Effector CD8-positive, alpha-beta T cell (primary cell): ENCODE measurements around the gene SMPD4.
"Not testable (repeated sequence)": the region's sequence is repeated elsewhere in the genome, so short reads cannot be mapped to it uniquely, and the experiment has no call there.

Experiments
- DNase-seq: peaks from one replicate; lab custom pipeline; 2025; lab: John Stamatoyannopoulos, UW

Gene SMPD4

GRCh38 chr2:130187859-130188792 lies 6.7 kb upstream of the SMPD4 start:
- not testable (repeated sequence) for DNase-seq

GRCh38 chr2:130187268-130187667 lies 5.9 kb upstream of the SMPD4 start:
- no peak for DNase-seq

DNA sequence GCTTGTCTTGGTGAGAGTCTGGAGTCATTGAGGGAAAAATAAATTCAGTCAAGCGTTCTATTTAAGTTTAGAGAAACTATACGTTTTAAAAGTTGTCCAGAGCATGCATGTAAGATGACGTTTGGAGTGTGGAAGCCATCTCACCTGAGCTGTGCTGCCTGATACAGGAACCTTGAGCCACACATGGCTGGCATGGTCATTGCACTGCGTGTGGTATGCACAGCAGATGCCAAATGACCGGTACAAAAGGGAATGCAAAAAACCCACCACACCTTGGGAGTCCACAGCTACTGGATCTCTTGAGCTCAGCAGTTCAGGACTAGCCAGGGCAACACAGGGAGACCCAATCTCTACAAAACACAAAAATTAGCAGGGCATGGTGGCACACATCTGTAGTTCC lies 5.0 kb upstream of the SMPD4 start:
- DNase-seq: no peak

- no peak for DNase-seq
Observed at GRCh38 chr2:130185896-130186295, 4.5 kb upstream of the SMPD4 start.

DNA sequence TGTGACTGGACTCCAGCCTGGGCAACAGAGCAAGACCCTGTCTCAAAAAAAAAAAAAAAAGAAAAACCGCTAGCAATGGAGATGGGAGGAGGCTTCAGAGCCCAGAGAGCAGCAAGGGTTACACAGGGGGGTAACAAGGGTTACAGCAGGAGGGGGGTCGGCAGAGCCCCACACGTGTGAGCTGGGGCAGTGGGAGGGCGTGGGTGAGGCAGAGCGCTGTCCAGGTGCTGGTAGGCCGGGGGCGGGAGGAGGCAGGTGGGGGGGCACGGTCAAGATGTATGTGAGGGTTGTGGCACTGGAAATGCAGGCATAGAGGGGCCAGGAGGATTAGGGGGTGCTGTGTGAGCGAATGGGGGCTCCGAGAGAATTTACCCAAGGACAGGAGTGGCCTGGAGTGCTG lies 4.0 kb upstream of the SMPD4 start:
- no peak for DNase-seq

DNA sequence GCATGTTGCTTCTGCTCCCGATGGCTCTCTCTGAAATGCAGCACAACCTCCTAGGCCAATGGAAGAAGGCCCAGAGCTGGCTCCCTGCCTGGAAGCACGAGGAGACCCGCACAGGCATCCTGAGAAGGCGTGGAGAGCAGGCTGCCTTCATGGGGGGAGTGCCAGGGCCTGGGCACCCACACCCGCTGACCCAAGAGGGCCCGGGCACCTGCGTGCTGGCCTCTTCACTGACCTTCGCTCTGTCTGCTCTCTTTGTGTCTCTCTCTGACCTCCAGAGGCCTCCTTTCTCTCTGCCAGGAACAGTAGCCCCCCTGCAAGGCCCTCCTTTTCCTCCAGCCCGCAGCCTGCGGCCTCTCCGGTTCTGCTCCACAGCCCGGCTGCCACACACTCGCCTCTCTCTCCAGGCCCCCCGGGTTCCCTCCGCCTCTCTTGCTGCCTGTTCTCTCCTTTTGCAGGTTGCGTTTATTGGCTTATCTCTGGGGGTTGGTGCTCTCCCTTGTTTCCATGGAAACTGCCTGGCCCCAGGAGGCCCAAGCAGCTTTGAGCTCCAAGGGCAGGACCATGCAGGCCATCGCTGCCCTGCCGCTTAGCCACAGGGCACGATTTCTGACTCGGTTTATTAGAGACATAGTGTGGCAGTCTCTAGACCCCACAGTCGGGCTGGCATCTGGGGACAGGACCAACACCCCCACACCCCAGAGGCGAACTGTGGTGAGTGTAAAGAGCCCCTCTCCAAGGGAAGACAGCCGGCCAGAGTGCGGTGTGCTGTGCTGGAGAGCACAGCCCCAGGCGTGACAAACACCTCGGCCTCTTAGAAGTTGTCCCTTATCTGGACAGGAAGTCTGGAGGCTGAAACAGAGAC lies 2.3 kb upstream of the SMPD4 start:
- DNase-seq: no peak

GRCh38 chr2:130182826-130183511 lies 1.6 kb upstream of the SMPD4 start:
- DNase-seq: not testable (repeated sequence)

DNA sequence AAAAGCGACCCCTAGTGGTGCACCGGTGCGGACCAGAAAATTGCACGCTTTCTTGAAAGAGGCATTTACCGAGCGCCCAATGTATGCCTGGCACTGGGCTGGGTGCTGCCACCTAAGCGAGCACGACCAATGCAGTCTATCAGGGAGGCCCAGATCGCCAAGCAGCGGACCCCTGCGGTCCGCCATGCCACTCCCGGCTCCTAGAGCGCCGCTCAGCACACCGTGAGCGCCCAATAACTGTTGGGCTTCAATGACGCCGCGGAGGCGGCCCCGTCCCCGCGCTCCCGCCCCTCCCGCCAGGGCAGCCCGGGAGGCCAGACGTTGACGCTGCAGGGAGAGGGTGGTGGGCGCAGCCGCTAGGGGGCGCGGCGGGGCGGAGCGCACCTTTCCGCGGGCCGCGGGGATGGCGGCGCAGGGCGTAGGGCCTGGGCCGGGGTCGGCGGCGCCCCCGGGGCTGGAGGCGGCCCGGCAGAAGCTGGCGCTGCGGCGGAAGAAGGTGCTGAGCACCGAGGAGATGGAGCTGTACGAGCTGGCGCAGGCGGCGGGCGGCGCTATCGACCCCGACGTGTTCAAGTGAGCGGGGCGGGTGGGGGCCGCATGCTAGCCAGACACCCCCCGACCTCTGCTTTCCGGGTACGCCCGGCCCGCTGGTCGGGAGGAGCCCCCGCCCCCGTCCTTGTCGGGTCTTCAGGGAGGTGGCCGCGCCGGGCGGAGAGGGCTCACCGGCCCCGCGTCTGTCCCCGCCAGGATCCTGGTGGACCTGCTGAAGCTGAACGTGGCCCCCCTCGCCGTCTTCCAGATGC lies 679 bp upstream of the SMPD4 start, which contains the start of gene MZT2B:
TSS of gene MZT2B (plus strand) at position 383 of the 803 bp plus-strand sequence. CDS start at position 404, 21 bp downstream.
- DNase-seq: peak; percentile 76

DNA sequence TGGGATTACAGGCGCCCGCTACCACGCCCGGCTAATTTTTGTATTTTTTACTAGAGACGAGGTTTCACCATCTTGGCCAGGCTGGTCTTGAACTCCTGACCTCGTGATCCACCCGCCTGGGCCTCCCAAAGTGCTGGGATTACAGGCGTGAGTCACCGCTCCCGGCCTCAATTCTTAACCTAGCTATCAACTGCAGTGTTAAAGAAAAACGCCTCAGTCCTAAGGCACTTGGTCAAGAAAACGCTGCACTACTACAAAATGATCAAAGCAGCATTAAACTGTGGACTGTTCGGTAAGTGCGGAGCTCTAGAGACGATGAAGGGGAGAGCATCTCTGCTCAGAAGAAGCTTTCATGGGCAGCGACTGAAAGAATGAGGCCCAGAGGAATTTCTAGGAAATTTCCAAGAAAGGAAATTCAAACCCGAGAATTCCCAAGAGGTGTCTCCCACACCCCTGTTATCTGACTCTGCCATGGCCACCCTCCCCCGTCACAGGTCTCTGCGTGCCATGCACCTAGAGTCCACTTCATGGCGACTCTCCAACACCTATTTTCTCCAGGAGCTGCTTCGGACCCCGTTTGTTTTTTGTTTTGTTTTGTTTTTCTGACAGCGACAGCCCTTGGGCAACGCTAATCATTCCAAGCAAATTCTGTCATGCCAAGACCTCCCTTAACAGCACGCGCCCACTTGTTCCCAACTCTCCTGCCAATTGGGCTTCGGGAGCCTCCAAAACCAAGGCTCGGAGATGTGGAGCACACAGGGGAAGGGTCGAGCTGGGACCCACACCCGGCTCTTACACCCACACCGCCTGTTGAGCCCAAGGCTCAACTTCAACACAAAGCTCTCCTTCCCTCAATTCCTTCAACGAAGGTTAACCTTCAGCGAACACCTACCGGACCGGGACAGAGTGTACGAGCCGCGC lies 738 bp downstream of the SMPD4 start:
- not testable (repeated sequence) for DNase-seq

DNA sequence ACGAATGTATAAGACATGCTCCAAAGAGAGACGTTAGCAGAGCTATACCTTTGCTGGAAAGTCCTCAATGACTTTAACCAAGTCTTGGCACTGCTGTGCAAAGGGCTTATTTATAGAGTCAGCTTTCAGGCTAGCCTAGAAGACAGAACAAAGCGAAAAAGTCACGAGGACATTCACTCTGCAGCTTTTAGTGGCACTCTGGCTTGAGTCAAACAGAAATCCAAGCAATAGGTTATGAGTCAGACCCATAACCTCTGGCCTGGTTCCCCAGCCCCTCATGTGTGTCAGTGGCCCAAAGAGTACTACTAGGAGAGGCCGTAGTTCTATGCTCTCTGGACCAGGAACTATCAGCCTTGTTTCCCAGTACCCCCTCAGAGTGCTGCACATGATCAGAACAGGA lies 6.5 kb downstream of the SMPD4 start:
- DNase-seq: not testable (repeated sequence)

DNA sequence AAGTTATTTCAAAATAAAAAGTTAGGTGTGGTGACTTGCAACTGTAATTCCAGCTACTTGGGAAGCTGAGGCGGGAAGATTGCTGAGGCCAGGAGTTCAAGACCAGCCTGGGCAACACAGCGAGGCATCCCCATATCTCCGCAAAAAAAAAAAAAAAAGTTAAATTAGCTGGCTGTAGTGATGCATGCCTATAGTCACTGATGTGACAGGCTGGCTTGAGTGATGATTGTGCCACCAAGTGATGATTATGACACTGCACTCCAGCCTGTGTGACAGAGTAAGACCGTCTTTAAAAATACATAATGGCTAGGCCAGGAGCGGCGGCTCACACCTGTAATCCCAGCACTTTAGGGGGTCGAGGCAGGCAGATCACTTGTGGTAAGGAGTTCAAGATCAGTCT lies 11.5 kb downstream of the SMPD4 start:
- DNase-seq: no peak

GRCh38 chr2:130169163-130169562 lies 12.2 kb downstream of the SMPD4 start:
- DNase-seq: not testable (repeated sequence)

- DNase-seq: not testable (repeated sequence)
Observed at GRCh38 chr2:130166611-130167010, 14.8 kb downstream of the SMPD4 start.

DNA sequence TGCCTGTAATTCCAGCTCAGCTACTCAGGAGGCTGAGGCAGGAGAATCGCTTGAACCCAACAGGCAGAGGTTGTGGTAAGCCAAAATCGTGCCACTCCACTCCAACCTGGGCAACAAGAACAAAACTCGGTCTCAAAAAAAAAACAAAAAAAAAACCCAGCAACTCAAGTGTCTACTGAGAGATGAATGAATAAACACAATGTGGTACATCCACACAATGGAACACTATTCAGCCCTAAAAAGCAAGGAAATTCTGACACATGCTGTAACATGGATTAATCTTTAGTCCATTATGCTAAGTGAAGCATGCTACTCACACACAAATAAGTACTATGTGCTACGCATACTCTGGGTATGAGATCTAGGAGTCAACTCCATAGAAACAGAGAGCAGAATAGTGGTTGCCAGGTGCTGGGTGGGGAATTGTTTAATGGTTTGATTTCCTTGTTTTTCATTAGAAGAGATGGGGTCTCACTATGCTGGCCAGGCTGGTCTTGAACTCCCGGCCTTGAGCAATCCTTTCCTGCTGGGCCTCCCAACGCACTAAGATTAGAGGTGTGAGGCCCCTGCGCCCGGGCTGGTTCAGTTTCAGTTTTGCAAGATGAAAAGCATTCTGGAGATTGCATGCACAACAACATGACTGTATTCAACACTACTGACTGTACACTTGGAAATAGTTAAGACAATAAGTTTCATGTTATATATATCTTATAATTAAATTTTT lies 15.9 kb downstream of the SMPD4 start:
- no peak for DNase-seq

DNA sequence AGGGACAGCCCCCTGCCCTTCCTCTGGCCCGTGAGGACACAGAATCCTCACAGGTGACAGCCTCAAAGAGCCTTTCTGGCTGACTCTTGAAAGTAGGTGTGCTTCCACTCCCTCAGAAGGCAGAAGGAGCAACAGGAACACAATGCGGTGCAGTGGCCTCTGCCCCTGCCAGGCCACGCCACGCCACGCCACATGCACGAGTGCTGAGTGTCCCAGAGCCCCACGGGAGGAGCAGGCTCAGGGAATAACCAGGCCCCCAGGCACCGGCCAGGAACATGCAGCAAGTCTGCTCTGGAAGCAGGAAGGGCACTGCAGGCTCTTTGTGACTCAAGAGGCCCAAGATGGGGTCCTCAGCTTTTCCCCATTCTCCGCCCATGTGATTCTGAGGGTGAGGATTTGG lies 18.4 kb downstream of the SMPD4 start:
- DNase-seq: no peak

- not testable (repeated sequence) for DNase-seq
Observed at GRCh38 chr2:130162486-130162885, 18.9 kb downstream of the SMPD4 start.

GRCh38 chr2:130160838-130161705 lies 20.3 kb downstream of the SMPD4 start:
- not testable (repeated sequence) for DNase-seq

- DNase-seq: no peak
Observed at GRCh38 chr2:130160131-130160530, 21.3 kb downstream of the SMPD4 start.
